DOHH2 (cell line): ENCODE results near the gene SPOCK1.

Experiments
- CTCF ChIP-seq: fragments of 200-600 bp; sonication (generic); IDR thresholded peaks from one replicate; pipeline ENCODE4 v1.5.1; 2014; ENCODE audit warnings: antibody characterized with exemption, mild to moderate bottlenecking, low read depth, low read length; ENCODE audit not compliant: poor library complexity, severe bottlenecking
- EZH2phosphoT487 ChIP-seq: fragments of 200-600 bp; sonication (generic); IDR thresholded peaks from 2 replicates; pipeline ENCODE4 v1.6.1; 2017; ENCODE audit warnings: borderline replicate concordance, mild to moderate bottlenecking, antibody characterized with exemption, low read length, moderate library complexity, mixed read lengths

- TF ChIP-seq CTCF, result no peak
- TF ChIP-seq EZH2phosphoT487, result no peak
Observed at GRCh38 chr5:137316346-137316736, 182.8 kb downstream of the SPOCK1 start.
